RWPE1 (cell line): ENCODE data around the gene WDR82.

ENCODE experiments used
- CTCF ChIA-PET: fragments of 350-600 bp; sonication (Branson Sonifier 250); formaldehyde crosslinking; extraction: SDS; loops from one replicate; lab custom pipeline; 2021; lab: Yijun Ruan, JAX
- POLR2A ChIA-PET: fragments of 400-600 bp; formaldehyde crosslinking; extraction: SDS; loops from one replicate; lab custom pipeline; 2020; ENCODE audit warnings: antibody characterized with exemption; ENCODE audit not compliant: low non-redundant PET; lab: Yijun Ruan, JAX
- DNase-seq: peaks from one replicate; pipeline ENCODE4 v3.0.0; 2012; ENCODE audit warnings: low spot score
- H3K27ac ChIP-seq: fragments of 450-650 bp; 2 replicates; pipeline ENCODE4 v1.5.1; 2017
- CTCF ChIP-seq: fragments of 450-650 bp; conservative IDR thresholded peaks from 2 replicates; pipeline ENCODE4 v1.5.1; 2017; ENCODE audit warnings: low read depth, mild to moderate bottlenecking

The WDR82 gene

GRCh38 chr3:52299879-52300611 lies 21.6 kb upstream of the WDR82 start:
- TF ChIP-seq CTCF = no peak
- no peak overlapping the region for H3K27ac ChIP-seq
- CTCF ChIA-PET = no interaction called here
- POLR2A ChIA-PET = no interaction called here
- DNase-seq = no peak

DNA sequence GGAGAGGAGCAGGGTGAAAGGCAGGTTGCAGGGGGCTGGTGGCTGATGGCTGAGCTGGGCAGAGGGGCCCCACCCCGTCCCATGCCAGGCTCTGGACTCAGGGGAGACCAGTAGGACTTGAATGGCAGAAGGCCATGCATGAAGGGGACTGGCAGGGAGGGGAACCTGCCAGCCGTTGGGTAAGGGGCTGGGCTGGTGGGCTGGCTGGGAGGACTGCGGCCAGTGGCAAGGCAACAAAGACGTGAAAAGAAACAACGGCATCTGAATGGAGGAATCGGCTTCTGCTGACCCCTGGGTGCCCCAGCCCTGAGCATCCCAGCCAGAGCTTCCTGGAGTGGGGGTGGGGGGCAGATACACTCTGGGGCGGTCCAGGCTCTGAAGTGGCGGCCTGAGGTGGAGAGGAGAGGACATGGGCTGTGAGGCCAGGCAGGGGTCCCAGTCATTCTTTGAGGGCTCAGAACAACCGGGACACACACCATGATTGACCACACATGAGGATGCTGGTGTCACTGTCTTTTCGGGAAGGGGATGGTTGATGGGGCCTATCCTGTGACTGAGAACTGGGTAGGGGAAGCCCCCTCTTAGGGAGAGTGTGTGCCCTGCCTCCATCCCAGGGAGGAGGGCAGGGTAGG lies 20.9 kb upstream of the WDR82 start:
- POLR2A ChIA-PET = no interaction called here
- CTCF ChIA-PET = no interaction called here
- H3K27ac ChIP-seq = no peak overlapping the region

DNA sequence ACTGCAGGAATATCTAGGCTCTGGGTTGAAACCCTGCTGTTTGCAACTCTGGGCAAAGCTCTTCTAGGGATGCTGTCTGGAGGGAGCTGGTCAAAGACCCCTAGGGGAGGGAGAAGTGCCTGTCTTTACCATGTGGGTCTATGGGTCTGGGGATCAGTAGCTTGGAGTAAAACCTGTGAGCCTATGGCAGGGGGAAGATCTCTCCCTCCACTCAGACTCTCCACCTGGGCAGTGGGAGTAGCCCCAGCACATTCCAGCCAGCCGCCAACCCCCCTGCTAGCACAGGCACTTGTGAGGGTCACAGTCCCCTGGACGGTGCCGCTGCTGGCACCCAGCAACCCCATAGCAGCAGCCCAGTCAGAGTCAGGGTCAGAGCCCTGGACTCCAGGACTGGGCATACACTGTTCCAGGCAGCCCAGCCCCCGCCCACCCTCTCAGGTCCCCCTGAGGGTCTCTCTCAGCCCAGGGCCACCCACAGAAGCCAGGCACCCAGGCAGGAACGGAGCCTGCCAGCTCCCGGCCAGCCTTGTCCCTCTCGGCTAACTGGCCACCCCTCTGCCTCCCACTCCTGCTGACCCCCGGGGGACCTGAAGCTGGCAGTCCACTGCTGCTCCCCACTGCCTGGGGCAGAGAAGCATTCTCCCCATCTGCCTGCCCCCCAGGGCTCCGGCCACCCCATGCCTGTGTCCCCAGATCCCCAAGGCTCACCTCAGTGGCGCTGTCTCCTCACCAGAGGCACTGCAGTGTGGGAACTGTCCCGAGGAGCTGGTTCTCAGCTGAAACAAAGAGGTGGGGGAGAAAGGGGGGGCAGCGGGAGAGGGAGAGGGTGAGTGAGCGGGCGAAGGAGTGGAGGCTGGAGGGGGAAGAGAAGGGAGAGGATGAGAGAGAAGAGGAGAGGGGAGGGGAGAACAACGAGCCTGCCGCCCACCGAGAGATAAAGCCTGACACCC lies 20.0 kb upstream of the WDR82 start:
- no peak for DNase-seq
- ChIA-PET CTCF (no interaction called here), POLR2A (interaction anchor here (0.6 kb wide), 1 partner anchor 64 kb away, joined by 3 read pairs; no protein-coding TSS in a partner anchor)
- no peak for TF ChIP-seq CTCF
- no peak overlapping the region for H3K27ac ChIP-seq

More for the DNA sequence above, 20.9 kb upstream of the WDR82 start:
- DNase-seq = no peak
- no peak for TF ChIP-seq CTCF

DNA sequence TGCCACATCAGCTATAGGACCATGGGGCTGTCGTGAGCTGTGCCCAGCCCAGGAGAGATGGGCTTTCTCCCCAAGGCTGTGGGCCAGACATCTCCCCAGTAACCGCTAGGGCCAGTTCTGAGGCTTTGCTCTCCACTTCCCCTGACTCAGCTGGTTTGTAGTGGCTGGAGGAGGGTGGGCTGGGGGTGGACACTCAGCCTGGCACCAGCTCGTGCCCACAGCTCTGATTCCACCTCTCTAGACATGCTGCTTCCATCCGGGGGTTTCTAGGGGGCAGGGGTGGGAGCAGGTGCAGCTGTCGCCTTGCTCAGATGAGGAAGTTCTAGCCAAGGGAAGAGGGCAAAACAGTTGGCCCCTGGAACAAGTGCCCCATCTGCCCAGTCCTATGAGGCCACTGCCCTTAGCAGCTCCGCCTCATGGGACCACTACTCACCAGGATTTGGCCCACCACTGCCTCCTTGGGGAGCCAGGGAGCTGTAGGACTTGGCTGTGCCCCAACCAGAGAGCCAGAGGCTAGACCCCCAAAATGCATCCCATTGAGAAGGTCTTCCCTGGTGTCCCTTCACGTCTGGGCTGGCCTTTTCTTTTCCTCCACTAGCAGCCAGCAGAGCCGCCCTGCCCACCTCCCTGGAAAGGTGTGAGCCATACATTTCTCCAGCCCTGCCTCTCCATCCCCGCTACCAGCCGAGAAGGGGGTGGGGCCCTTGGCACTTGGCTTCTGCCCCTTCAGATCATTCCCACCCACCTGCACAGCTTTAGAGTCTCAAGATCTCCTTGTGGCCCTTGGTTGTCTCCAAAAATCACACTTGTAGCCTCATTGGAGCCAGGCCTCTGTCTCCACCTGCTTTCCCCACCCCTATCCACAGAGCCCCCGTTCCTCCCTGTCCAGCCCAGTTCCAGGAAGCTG lies 19.0 kb upstream of the WDR82 start:
- POLR2A ChIA-PET = no interaction called here
- no peak for TF ChIP-seq CTCF
- no peak overlapping the region for H3K27ac ChIP-seq
- CTCF ChIA-PET = interaction anchor here (0.8 kb wide), 1 partner anchor 42 kb away, joined by 3 read pairs; no protein-coding TSS in a partner anchor
- no peak for DNase-seq

DNA sequence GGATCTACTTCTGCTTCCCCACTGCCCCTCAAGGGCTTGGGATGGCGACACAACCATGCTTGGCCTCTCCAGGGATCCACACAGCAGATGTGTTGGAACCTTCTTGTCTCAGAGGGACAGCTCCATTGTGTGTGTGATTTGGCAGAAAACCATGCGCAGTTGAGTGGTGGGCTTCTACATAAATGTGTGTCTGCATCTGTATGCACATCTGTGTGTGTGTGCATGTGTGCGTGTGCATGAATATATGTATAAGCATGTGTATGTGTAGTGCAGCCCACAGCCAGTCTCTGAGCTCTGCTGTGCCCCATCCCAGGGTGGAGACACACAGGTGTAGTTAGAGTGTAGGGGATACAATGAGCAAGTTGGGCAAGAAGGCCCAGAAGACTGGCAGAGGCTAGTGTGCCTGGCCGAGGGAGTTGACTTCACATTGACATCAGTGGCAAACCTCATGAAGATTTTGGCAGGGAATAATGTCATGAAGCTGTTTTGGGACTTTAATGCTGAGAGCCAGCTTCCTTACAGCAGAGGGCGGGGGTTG lies 17.3 kb upstream of the WDR82 start:
- no peak for TF ChIP-seq CTCF
- ChIA-PET POLR2A (no interaction called here), CTCF (no interaction called here)
- H3K27ac ChIP-seq = no peak overlapping the region
- no peak for DNase-seq
